Tibial nerve (tissue), 4 donors: ENCODE measurements around the gene C1QTNF12. TPM values are rescaled to one million over a fixed set of nuclear protein-coding genes. Genes with fewer than 3 reads are reported as not detected.

Source experiments
- DNase-seq, 2 donors: peaks; one replicate each; pipeline ENCODE4 v3.0.0-alpha.2; 2019; ENCODE audit warnings: low spot score in 2 of 2
- H3K27ac ChIP-seq, 4 donors: fragments of 200-600 bp; sonication (generic) in 3 of 4; one replicate each; pipeline ENCODE4 v1.5.1; 2017 to 2019; ENCODE audit warnings: mild to moderate bottlenecking in 1 of 4
- H3K27me3 ChIP-seq, 2 donors: fragments of 200-600 bp; sonication (generic) in 1 of 2; one replicate each; pipeline versions ENCODE4 v1.5.1 to v1.6.0; 2017 to 2019
- H3K36me3 ChIP-seq, 3 donors: fragments of 200-600 bp; sonication (generic); one replicate each; pipeline ENCODE4 v1.5.1; 2018 to 2019
- H3K4me1 ChIP-seq, 4 donors: fragments of 200-600 bp; sonication (generic) in 3 of 4; one replicate each; pipeline ENCODE4 v1.5.1; 2017 to 2019
- H3K4me3 ChIP-seq, 4 donors: fragments of 200-600 bp; sonication (generic) in 3 of 4; one replicate each; pipeline ENCODE4 v1.5.1; 2017 to 2019; ENCODE audit warnings: mild to moderate bottlenecking in 1 of 4, moderate library complexity in 1 of 4
- H3K9me3 ChIP-seq, 4 donors: fragments of 200-600 bp; sonication (generic) in 3 of 4; one replicate each; pipeline ENCODE4 v1.5.1; 2017 to 2019
- CTCF ChIP-seq, 5 experiments: fragments of 200-600 bp in 3 of 5; fragments of 450-650 bp in 2 of 5; sonication (generic) in 3 of 5; IDR thresholded peaks; one replicate each; pipeline ENCODE4 v1.5.1; 2016 to 2019; ENCODE audit warnings: antibody characterized with exemption in 5 of 5, mild to moderate bottlenecking in 3 of 5, moderate library complexity in 2 of 5
- EP300 ChIP-seq, 2 donors: sonication (generic); formaldehyde crosslinking; IDR thresholded peaks; one replicate each; pipeline ENCODE4 v1.6.1; 2017; ENCODE audit warnings: antibody characterized with exemption in 2 of 2, mild to moderate bottlenecking in 1 of 2
- POLR2A ChIP-seq, 2 donors: fragments of 450-650 bp; IDR thresholded peaks; one replicate each; pipeline ENCODE4 v1.6.1; 2017; ENCODE audit warnings: antibody characterized with exemption in 2 of 2, mild to moderate bottlenecking in 2 of 2, moderate library complexity in 2 of 2
- WGBS, 2 donors: methylation state at CpG; one replicate each; pipeline ENCODE4 v1.1.5; 2018; 5-methylcytosine and 5-hydroxymethylcytosine counted together
- total RNA-seq, 4 donors: library from RNA; depleted of rRNA; stranded (reverse); fragments of >200 nt; gene quantifications; one replicate each; pipeline ENCODE4 v1.1.0, GENCODE V29; 2016

C1QTNF12 gene
- total RNA-seq, 4 donors from 2014 or later: 0.84 to 3.0 (median 1.8) TPM

- Histone ChIP-seq H3K4me1 (peaks cover 0 to 41% (median 21%) of the 10 kb centered on the region in 4 donors), H3K9me3 (no peaks in the 10 kb centered on the region)
- WGBS, 2 donors: 84 to 87% methylated on average over 19 of the region's 19 CpGs
Measured at GRCh38 chr1:1229770-1230169, 16.8 kb downstream of the C1QTNF12 start.

DNA sequence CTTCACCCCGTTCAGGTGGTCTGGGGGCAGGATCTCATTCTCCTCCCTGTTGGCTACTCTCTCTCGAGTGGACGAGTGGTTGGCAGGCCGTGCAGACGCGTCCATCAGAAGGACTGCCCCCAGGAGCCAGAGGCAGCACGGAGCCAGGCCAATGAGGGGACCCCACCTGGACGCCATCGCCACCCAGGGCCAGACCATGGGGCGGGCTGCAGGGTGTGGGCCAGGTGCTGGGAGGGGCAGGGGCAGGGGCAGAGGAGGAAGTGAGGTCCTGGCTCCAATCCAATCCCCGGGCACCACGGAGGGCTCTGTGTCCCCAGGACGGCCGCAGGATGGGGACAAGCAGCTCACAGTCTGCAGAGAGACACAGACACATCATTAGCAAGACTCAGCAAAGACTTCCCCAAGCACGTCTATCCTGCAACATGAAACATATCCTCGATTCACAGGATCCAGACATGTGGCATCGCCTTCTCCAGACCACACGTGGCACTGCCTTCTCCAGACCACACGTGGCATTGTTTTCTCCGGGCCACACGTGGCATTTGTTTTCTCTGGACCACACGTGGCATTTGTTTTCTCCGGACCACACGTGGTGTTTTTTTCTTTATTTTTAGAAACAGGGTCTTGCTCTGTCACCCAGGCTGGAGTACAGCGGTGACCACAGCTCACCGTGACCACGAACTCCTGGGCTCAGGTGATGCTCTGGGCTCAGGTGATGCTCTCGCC, 17.8 kb downstream of the C1QTNF12 start:
- WGBS, 2 donors: 87 to 91% methylated on average over 27 to 28 of the region's 28 CpGs
- TF ChIP-seq POLR2A (IDR thresholded peaks at IDR 0.05): no peak
- Histone ChIP-seq H3K36me3 (peaks cover 1 to 62% (median 10%) of the 10 kb centered on the region in 3 donors), H3K9me3 (no peaks in the 10 kb centered on the region), H3K4me1 (peaks cover 0 to 38% (median 21%) of the 10 kb centered on the region in 4 donors), H3K4me3 (no peak overlapping the region), H3K27me3 (no peaks in the 10 kb centered on the region), H3K27ac (no peak overlapping the region)
- no peak for DNase-seq

More at GRCh38 chr1:1229770-1230169, 16.8 kb downstream of the C1QTNF12 start:
- Histone ChIP-seq H3K4me3 (peak overlapping the region in 1 of 4 donors; percentile 95), H3K27ac (no peak overlapping the region), H3K36me3 (peaks cover 0 to 62% (median 10%) of the 10 kb centered on the region in 3 donors), H3K27me3 (no peaks in the 10 kb centered on the region)
- TF ChIP-seq POLR2A (IDR thresholded peaks at IDR 0.05) (no peak), CTCF (IDR thresholded peaks at IDR 0.05) (no peak), EP300 (IDR thresholded peaks at IDR 0.05) (no peak)
- DNase-seq: no peak

DNA sequence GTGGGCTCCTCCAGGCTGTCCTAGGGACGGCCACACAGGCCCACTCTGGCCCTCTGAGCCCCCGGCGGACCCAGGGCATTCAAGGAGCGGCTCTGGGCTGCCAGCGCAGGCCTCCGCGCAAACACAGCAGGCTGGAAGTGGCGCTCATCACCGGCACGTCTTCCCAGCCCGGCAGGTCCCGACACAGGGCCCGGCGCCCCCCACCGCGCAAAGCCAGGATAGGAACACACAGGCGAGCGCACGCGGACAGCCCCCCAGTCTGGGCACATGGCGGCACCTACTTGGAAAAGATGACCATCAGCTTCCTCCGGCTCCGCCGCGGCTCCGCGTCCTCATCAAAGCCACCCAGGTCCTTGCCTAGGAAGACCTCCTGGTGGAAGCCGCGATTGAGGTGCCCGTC, 18.3 kb downstream of the C1QTNF12 start:
- no peaks in the 10 kb centered on the region for H3K27me3 ChIP-seq
- peaks cover 0 to 32% (median 20%) of the 10 kb centered on the region in 4 donors for H3K4me1 ChIP-seq
- no peaks in the 10 kb centered on the region for H3K9me3 ChIP-seq
- H3K4me3 ChIP-seq: no peak overlapping the region
- TF ChIP-seq POLR2A (IDR thresholded peaks at IDR 0.05): no peak
- TF ChIP-seq EP300 (IDR thresholded peaks at IDR 0.05): no peak
- TF ChIP-seq CTCF (IDR thresholded peaks at IDR 0.05): no peak
- no peak for DNase-seq
- WGBS, 2 donors: 96 to 98% methylated on average over 24 to 29 of the region's 30 CpGs
- H3K27ac ChIP-seq: no peak overlapping the region
- H3K36me3 ChIP-seq: peaks cover 2 to 62% (median 10%) of the 10 kb centered on the region in 3 donors

GRCh38 chr1:1227386-1227785, 19.1 kb downstream of the C1QTNF12 start:
- no peak overlapping the region for H3K4me3 ChIP-seq
- no peaks in the 10 kb centered on the region for H3K27me3 ChIP-seq
- DNase-seq: no peak
- peaks cover 0 to 24% (median 18%) of the 10 kb centered on the region in 4 donors for H3K4me1 ChIP-seq
- H3K9me3 ChIP-seq: no peaks in the 10 kb centered on the region
- TF ChIP-seq EP300 (IDR thresholded peaks at IDR 0.05) (no peak), POLR2A (IDR thresholded peaks at IDR 0.05) (no peak), CTCF (IDR thresholded peaks at IDR 0.05) (no peak)
- WGBS, 2 donors: 95 to 97% methylated on average over 12 to 17 of the region's 25 CpGs
- peaks cover 3 to 68% (median 16%) of the 10 kb centered on the region in 3 donors for H3K36me3 ChIP-seq
- no peak overlapping the region for H3K27ac ChIP-seq

GRCh38 chr1:1226566-1227362, 19.8 kb downstream of the C1QTNF12 start:
- H3K4me1 ChIP-seq: peaks cover 0 to 24% (median 18%) of the 10 kb centered on the region in 4 donors
- peaks cover 5 to 74% (median 21%) of the 10 kb centered on the region in 3 donors for H3K36me3 ChIP-seq
- 92% methylated on average over 26 to 44 of the region's 44 CpGs for WGBS, 2 donors

DNA sequence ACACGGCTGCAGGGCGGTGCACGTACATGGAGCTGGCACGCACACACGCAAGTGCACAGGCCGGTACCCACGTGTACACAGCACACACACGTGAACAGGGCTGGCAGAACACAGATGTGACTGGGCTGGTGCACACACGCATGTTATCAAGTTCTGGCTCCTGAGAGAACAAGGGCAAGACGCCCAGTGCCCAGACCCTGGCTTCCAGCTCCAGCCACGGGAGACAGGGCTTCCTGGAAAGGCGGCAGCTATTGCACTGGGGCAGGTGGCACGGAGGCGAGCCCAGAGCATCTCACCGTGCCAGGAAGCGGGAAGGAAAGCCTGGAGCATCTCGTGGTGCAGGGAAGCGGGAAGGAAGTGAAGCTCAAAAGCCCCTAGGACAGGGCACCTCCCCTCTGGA, 20.6 kb downstream of the C1QTNF12 start:
- no peak overlapping the region for H3K27ac ChIP-seq
- no peaks in the 10 kb centered on the region for H3K9me3 ChIP-seq
- TF ChIP-seq EP300 (IDR thresholded peaks at IDR 0.05) (no peak), CTCF (IDR thresholded peaks at IDR 0.05) (no peak), POLR2A (IDR thresholded peaks at IDR 0.05) (no peak)
- H3K4me3 ChIP-seq: no peak overlapping the region
- no peaks in the 10 kb centered on the region for H3K27me3 ChIP-seq
- H3K36me3 ChIP-seq: peaks cover 5 to 83% (median 21%) of the 10 kb centered on the region in 3 donors
- WGBS, 2 donors: 86 to 96% methylated on average over 18 of the region's 18 CpGs
- H3K4me1 ChIP-seq: peaks cover 0 to 21% (median 17%) of the 10 kb centered on the region in 4 donors
- no peak for DNase-seq

More at GRCh38 chr1:1226566-1227362, 19.8 kb downstream of the C1QTNF12 start:
- H3K27me3 ChIP-seq: no peaks in the 10 kb centered on the region
- no peak for DNase-seq
- no peak overlapping the region for H3K4me3 ChIP-seq
- H3K9me3 ChIP-seq: no peaks in the 10 kb centered on the region
- no peak for TF ChIP-seq POLR2A (IDR thresholded peaks at IDR 0.05)
- no peak overlapping the region for H3K27ac ChIP-seq
